IMR-90 (cell line): ENCODE data around the gene PTPRN2. TPM values are rescaled to one million over a fixed set of nuclear protein-coding genes. Genes with fewer than 3 reads are reported as not detected.

Experiments used
- ATAC-seq: fragments of 200-7000 bp; cut with Tn5 transposase; 2 replicates; pipeline ENCODE4 v1.9.1; 2020; ENCODE audit warnings: low read depth, mild to moderate bottlenecking, moderate library complexity
- BruUV-seq: library from RNA; stranded (reverse); fragments of 400-500 nt; replicated peaks from 2 replicates; lab custom pipeline; 2021; lab: Mats Ljungman, UMichigan
- CTCF ChIA-PET: fragments of 300-600 bp; formaldehyde crosslinking; extraction: SDS; loops from one replicate; lab custom pipeline; 2021; ENCODE audit warnings: antibody characterized with exemption; lab: Yijun Ruan, JAX
- POLR2A ChIA-PET: fragments of 300-600 bp; sonication (Branson Sonifier 250); formaldehyde crosslinking; loops from one replicate; lab custom pipeline; 2022; ENCODE audit warnings: antibody characterized with exemption; ENCODE audit not compliant: unreplicated experiment; lab: Charles Lee
- DNase-seq: peaks from one replicate; pipeline ENCODE4 v3.0.0; 2013
- H2AFZ ChIP-seq: replicated peaks from 2 replicates; pipeline ENCODE3; 2013; ENCODE audit warnings: low read length, mild to moderate bottlenecking; ENCODE audit not compliant: poor library complexity
- H2AK5ac ChIP-seq: 2 replicates; pipeline ENCODE4 v1.6.1; 2013; ENCODE audit warnings: low read depth, low read length, inconsistent platforms
- H2AK9ac ChIP-seq: replicated peaks from 2 replicates; pipeline ENCODE3; 2013; ENCODE audit warnings: mild to moderate bottlenecking, low read depth, low read length, moderate library complexity; ENCODE audit not compliant: poor library complexity
- H2BK120ac ChIP-seq: 2 replicates; pipeline ENCODE4 v1.6.1; 2013; ENCODE audit warnings: low read depth, low read length, inconsistent platforms
- H2BK15ac ChIP-seq: 3 replicates; pipeline ENCODE4 v1.6.1; 2013; ENCODE audit warnings: low read depth, low read length, inconsistent platforms
- H2BK20ac ChIP-seq: 2 replicates; pipeline ENCODE4 v1.6.1; 2013; ENCODE audit warnings: low read depth, mild to moderate bottlenecking, inconsistent platforms, low read length, moderate library complexity
- H2BK5ac ChIP-seq: 2 replicates; pipeline ENCODE4 v1.6.1; 2013; ENCODE audit warnings: mild to moderate bottlenecking, low read depth, low read length, inconsistent platforms; ENCODE audit not compliant: poor library complexity, severe bottlenecking
- H3K14ac ChIP-seq: replicated peaks from 2 replicates; pipeline ENCODE4 v1.6.1; 2013; ENCODE audit warnings: low read depth, low read length, inconsistent platforms
- H3K18ac ChIP-seq: 2 replicates; pipeline ENCODE4 v1.6.1; 2013; ENCODE audit warnings: low read depth, low read length, control low read depth
- H3K23ac ChIP-seq: 2 replicates; pipeline ENCODE4 v1.6.1; 2013; ENCODE audit warnings: low read depth, low read length, inconsistent platforms
- H3K27ac ChIP-seq: 2 replicates; pipeline ENCODE4 v1.5.1; 2013; ENCODE audit warnings: mild to moderate bottlenecking, control low read depth, low read length; ENCODE audit not compliant: insufficient read depth
- H3K27me3 ChIP-seq: 2 replicates; pipeline ENCODE4 v1.6.1; 2013; ENCODE audit warnings: low read length; ENCODE audit not compliant: control insufficient read depth, insufficient read depth
- H3K36me3 ChIP-seq: 2 replicates; pipeline ENCODE4 v1.6.1; 2013; ENCODE audit warnings: low read length, mixed read lengths; ENCODE audit not compliant: control insufficient read depth, insufficient read depth
- H3K4ac ChIP-seq: 2 replicates; pipeline ENCODE4 v1.6.1; 2013; ENCODE audit warnings: low read depth, low read length, inconsistent platforms
- H3K4me1 ChIP-seq: 2 replicates; pipeline ENCODE4 v1.6.1; 2013; ENCODE audit warnings: low read length, mixed read lengths; ENCODE audit not compliant: control insufficient read depth, insufficient read depth
- H3K4me2 ChIP-seq: 2 replicates; pipeline ENCODE4 v1.6.1; 2013; ENCODE audit warnings: low read depth, mild to moderate bottlenecking, control low read depth, low read length, moderate library complexity
- H3K4me3 ChIP-seq: 2 replicates; pipeline ENCODE4 v1.5.1; 2013; ENCODE audit warnings: low read depth, mild to moderate bottlenecking, control low read depth, low read length, moderate library complexity; ENCODE audit not compliant: insufficient read depth
- H3K56ac ChIP-seq: 2 replicates; pipeline ENCODE4 v1.6.1; 2013; ENCODE audit warnings: low read length, inconsistent platforms; ENCODE audit not compliant: insufficient read depth; ENCODE audit errors: extremely low read depth
- H3K79me1 ChIP-seq, 2 experiments: 2 replicates each; pipeline ENCODE4 v1.6.1; 2013; ENCODE audit warnings: low read length in 2 of 2, inconsistent platforms in 1 of 2, low read depth in 1 of 2
- H3K9ac ChIP-seq: 2 replicates; pipeline ENCODE4 v1.6.1; 2013; ENCODE audit warnings: low read depth, low read length, control low read depth
- H3K9me1 ChIP-seq: 2 replicates; pipeline ENCODE4 v1.6.1; 2013; ENCODE audit warnings: low read length, inconsistent platforms; ENCODE audit not compliant: insufficient read depth
- H3K9me3 ChIP-seq: 2 replicates; pipeline ENCODE4 v1.6.1; 2013; ENCODE audit warnings: low read length; ENCODE audit not compliant: control insufficient read depth, insufficient read depth
- H4K20me1 ChIP-seq: 2 replicates; pipeline ENCODE4 v1.6.1; 2013; ENCODE audit warnings: low read length, inconsistent platforms; ENCODE audit not compliant: insufficient read depth
- H4K5ac ChIP-seq: 2 replicates; pipeline ENCODE4 v1.6.1; 2013; ENCODE audit warnings: mild to moderate bottlenecking, low read depth, low read length, control low read depth
- H4K8ac ChIP-seq, 2 experiments: 2 replicates each; pipeline ENCODE4 v1.6.1; 2013; ENCODE audit warnings: low read depth in 2 of 2, low read length in 2 of 2, control low read depth in 1 of 2, inconsistent platforms in 1 of 2
- H4K91ac ChIP-seq: 2 replicates; pipeline ENCODE4 v1.6.1; 2013; ENCODE audit warnings: low read depth, low read length, inconsistent platforms; ENCODE audit not compliant: insufficient read depth
- MXI1 ChIP-seq: IDR thresholded peaks from 2 replicates; pipeline ENCODE4 v1.6.1; 2012; ENCODE audit warnings: low read depth, mild to moderate bottlenecking, low read length, moderate library complexity, borderline replicate concordance
- WGBS, 2 experiments: methylation state at CpG; one replicate each; pipeline versions ENCODE4 v1.1.5 to v1.1.7; 2013; ENCODE audit warnings: missing lambda C conversion rate in 2 of 2; ENCODE audit not compliant: insufficient read length in 1 of 2; ENCODE audit errors: extremely low coverage in 2 of 2; 5-methylcytosine and 5-hydroxymethylcytosine counted together
- dilution Hi-C: fragments of 300-500 bp; cut with HindIII; formaldehyde crosslinking; loops from one replicate; pipeline ENCODE4 v1.14.3; 2018; ENCODE audit warnings: low sequenced_read_pairs; ENCODE audit not compliant: unreplicated experiment
- in situ Hi-C: fragments of 300-500 bp; cut with MboI; formaldehyde crosslinking; loops from 3 replicates; pipeline ENCODE4 v1.14.3; 2019; ENCODE audit warnings: low sequenced_read_pairs, inconsistent platforms, mixed read lengths
- intact Hi-C: fragments of 100-400 bp; cut with micrococcal nuclease; formaldehyde crosslinking; loops from 2 replicates; pipeline ENCODE4 v1.10.0; 2022
- polyA plus RNA-seq, 3 experiments: library from polyadenylated mRNA; depleted of rRNA; stranded (reverse); fragments of >200 nt; gene quantifications; 2 replicates each; pipeline ENCODE4 v1.2.3, GENCODE V29; 2012; ENCODE audit warnings: low replicate concordance in 1 of 3
- total RNA-seq: library from RNA; depleted of rRNA; stranded (reverse); fragments of >200 nt; gene quantifications from 2 replicates; pipeline ENCODE4 v1.2.3, GENCODE V29; 2012

PTPRN2 gene
- total and polyA plus RNA-seq, 2 of the 4 experiments (the other 2 are of a cell fraction) = 0.03 TPM; not detected in 1

DNA sequence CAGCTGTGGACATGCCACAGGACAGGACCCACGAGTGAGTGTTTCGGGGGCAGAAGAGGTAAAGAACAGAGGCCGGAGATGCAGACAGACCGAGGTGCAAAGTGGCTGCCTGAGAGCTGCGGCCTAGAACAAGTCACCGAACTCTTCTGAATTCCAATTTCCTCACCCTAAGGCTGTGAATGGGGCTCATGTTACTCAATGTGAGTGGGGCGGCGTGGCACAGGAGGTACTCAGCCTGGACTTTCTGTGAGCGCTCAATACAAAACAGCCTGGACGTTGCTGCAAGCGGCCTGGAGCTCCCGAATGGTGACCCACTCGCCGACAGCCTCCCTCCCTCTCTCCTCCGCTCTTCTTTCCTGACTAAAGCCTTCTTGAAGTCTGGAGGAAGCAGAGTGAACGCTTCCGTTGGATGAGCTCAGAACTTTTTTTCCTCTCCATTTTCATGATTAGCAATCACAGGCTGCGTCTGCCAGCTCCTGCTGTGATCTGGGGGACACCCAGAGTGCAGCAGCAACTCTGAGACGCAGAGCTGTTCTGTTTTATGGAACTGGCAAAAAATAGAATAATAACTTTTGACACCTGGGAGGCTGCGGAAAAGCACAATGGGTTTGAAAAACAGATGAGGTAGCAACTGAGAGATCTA lies 108.5 kb downstream of the PTPRN2 start:
- Histone ChIP-seq H3K9me1 (no peaks in the 10 kb centered on the region), H2AFZ (no peak overlapping the region), H2BK15ac (no peak overlapping the region), H3K14ac (no peak overlapping the region), H3K4ac (no peak overlapping the region), H3K4me1 (no peaks in the 10 kb centered on the region), H2BK5ac (no peak overlapping the region), H3K23ac (no peak overlapping the region), H3K27ac (no peak overlapping the region), H3K56ac (no peak overlapping the region), H2AK5ac (no peak overlapping the region), H4K20me1 (no peaks in the 10 kb centered on the region), H2BK20ac (no peak overlapping the region), H3K79me1 (no peaks in the 10 kb centered on the region), H2AK9ac (no peak overlapping the region), H3K9ac (no peak overlapping the region), H4K8ac (no peak overlapping the region), H2BK120ac (no peak overlapping the region), H3K4me2 (no peak overlapping the region), H3K4me3 (no peak overlapping the region), H4K5ac (no peak overlapping the region), H3K27me3 (no peaks in the 10 kb centered on the region), H3K9me3 (peaks cover 56% of the 10 kb centered on the region), H3K18ac (no peak overlapping the region), H3K36me3 (no peaks in the 10 kb centered on the region), H4K91ac (no peak overlapping the region)
- CTCF ChIA-PET = no interaction called here
- intact Hi-C loops = no loop called here
- WGBS, 2 experiments = no CpG with 5 or more reads among the region's 20 CpGs
- TF ChIP-seq MXI1 = no peak
- no peak for ATAC-seq
- DNase-seq = no peak
- POLR2A ChIA-PET = no interaction called here
- in situ Hi-C loops = no loop called here
- no TSS peak for BruUV-seq
- dilution Hi-C loops = no loop called here
